Stimulated activated naive CD8-positive, alpha-beta T cell treated with anti-CD3 and anti-CD28 coated beads, Interleukin-15, Interleukin-2, amounts not matched to agents 100 U/mL and 50 U/mL, for 24 hours (primary cell): ENCODE results near the gene SRBD1.
"Not testable (repeated sequence)": the region's sequence is repeated elsewhere in the genome, so short reads cannot be mapped to it uniquely, and the experiment has no call there.

ENCODE experiments used
- ATAC-seq: fragments of 150-1000 bp; cut with Tn5 transposase; one replicate; pipeline ENCODE4 v1.10.0; 2021
- DNase-seq: peaks from one replicate; pipeline ENCODE4 v3.0.0; 2021

Gene SRBD1

GRCh38 chr2:45468279-45468678 lies 142.8 kb downstream of the SRBD1 start:
- ATAC-seq = no peak

GRCh38 chr2:45466053-45466452 lies 145.0 kb downstream of the SRBD1 start:
- DNase-seq (no peak), ATAC-seq (no peak)

More at GRCh38 chr2:45468279-45468678, 142.8 kb downstream of the SRBD1 start:
- no peak for DNase-seq

- no peak for ATAC-seq
- DNase-seq = no peak
Observed at GRCh38 chr2:45460825-45461224, 150.2 kb downstream of the SRBD1 start.

GRCh38 chr2:45459860-45460259 lies 151.2 kb downstream of the SRBD1 start:
- DNase-seq = no peak
- no peak for ATAC-seq

GRCh38 chr2:45458909-45459563 lies 152.0 kb downstream of the SRBD1 start:
- DNase-seq = no peak

GRCh38 chr2:45457211-45457945 lies 153.7 kb downstream of the SRBD1 start:
- no peak for DNase-seq
- ATAC-seq = no peak

More at GRCh38 chr2:45458909-45459563, 152.0 kb downstream of the SRBD1 start:
- no peak for ATAC-seq

- ATAC-seq = no peak
- DNase-seq = no peak
Observed at GRCh38 chr2:45452866-45453265, 158.2 kb downstream of the SRBD1 start.

- DNase-seq = no peak
- no peak for ATAC-seq
Observed at GRCh38 chr2:45450634-45451033, 160.4 kb downstream of the SRBD1 start.

- no peak for DNase-seq
- no peak for ATAC-seq
Observed at GRCh38 chr2:45448217-45448616, 162.8 kb downstream of the SRBD1 start.

GRCh38 chr2:45446016-45446415 lies 165.1 kb downstream of the SRBD1 start:
- ATAC-seq (no peak), DNase-seq (no peak)

- DNase-seq (no peak), ATAC-seq (no peak)
Observed at GRCh38 chr2:45445037-45445436, 166.0 kb downstream of the SRBD1 start.

GRCh38 chr2:45443012-45443411 lies 168.1 kb downstream of the SRBD1 start:
- ATAC-seq = no peak
- DNase-seq = no peak

GRCh38 chr2:45442026-45442425 lies 169.0 kb downstream of the SRBD1 start:
- DNase-seq (no peak), ATAC-seq (no peak)

- no peak for ATAC-seq
- no peak for DNase-seq
Observed at GRCh38 chr2:45441571-45441970, 169.5 kb downstream of the SRBD1 start.

GRCh38 chr2:45439788-45440773 lies 171.0 kb downstream of the SRBD1 start:
- ATAC-seq = no peak

GRCh38 chr2:45438872-45439665 lies 172.0 kb downstream of the SRBD1 start:
- ATAC-seq (no peak), DNase-seq (no peak)

More at GRCh38 chr2:45439788-45440773, 171.0 kb downstream of the SRBD1 start:
- no peak for DNase-seq

GRCh38 chr2:45436456-45436855 lies 174.6 kb downstream of the SRBD1 start:
- no peak for DNase-seq
- no peak for ATAC-seq

GRCh38 chr2:45435316-45435715 lies 175.8 kb downstream of the SRBD1 start:
- ATAC-seq (no peak), DNase-seq (no peak)

- no peak for ATAC-seq
- DNase-seq = no peak
Observed at GRCh38 chr2:45433363-45433762, 177.7 kb downstream of the SRBD1 start.

GRCh38 chr2:45432406-45432805 lies 178.7 kb downstream of the SRBD1 start:
- no peak for DNase-seq
- no peak for ATAC-seq

- not testable (repeated sequence) for DNase-seq, ATAC-seq
Observed at GRCh38 chr2:45426025-45426424, 185.0 kb downstream of the SRBD1 start.

GRCh38 chr2:45422921-45423320 lies 188.1 kb downstream of the SRBD1 start:
- ATAC-seq (no peak), DNase-seq (no peak)
